Activated naive CD8-positive, alpha-beta T cell treated with anti-CD3 and anti-CD28 coated beads, Interleukin-2, amount 50 U/mL, for 16 hours (primary cell): ENCODE results near the gene SLC9A7.
"Not testable (repeated sequence)": the region's sequence is repeated elsewhere in the genome, so short reads cannot be mapped to it uniquely, and the experiment has no call there.

Experiments
- DNase-seq: peaks from one replicate; pipeline ENCODE4 v3.0.0-alpha.2; 2020; ENCODE audit warnings: low read depth, low spot score

SLC9A7 gene

DNA sequence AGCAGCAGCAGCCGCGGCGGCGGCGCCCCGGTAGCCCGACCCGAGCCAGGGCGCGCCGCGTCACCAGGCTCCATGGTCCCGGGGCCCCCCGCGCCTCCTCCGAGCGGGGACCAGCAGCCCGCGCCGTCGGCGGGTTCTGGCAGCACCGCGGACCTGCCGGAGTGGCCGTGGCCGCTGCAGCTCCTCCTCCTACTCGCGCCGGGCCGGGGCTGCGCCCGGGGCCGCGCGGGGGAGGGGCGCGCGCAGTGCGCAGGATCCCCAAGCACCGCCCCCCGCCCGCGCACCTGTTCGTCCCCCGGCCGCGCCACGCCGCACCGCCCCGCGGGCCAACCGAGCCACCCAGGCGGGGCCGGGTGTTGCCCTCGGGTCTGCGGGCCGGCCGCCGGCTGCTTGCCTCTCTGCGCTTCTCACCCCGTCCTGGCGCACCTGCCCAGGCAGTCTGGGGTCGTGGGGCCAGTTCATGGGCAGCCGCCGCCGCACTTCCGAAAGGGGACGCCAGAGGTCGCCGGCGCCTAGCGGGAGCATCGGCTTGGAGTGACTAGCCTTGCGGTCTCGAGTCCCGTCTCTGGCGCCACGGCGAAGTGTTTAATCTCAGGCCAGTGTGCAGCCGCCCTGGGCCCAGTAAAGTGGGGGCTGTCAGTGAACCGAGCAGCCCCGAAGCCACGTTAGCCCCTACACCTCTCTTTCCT is at the start of gene SLC9A7:
Gene SLC9A7, minus strand, starts transcription at position 163 of the 689 bp plus-strand sequence. Its CDS starts 89 bp downstream, at position 74.
- peak; percentile 52 for DNase-seq

DNA sequence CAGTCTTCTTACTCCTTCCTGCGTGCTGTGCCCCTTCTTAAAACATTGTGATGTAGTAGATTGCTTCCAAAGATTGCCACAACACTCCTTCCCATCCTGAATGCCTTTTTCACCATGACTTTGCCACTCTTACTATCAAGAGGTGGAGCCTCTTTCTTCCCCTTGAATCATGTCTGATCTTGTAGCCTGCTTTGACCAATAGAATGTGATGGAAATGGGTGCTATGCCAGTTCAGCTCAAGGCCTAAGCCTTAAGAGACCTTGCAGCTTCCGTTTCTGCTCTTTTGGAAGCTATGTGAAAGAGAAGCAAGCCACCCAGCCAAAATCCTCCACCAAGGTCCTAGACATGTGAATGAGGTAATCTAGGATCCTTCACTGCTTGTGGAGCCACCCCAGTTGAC is 46.4 kb upstream of the SLC9A7 start:
- DNase-seq: no peak

DNA sequence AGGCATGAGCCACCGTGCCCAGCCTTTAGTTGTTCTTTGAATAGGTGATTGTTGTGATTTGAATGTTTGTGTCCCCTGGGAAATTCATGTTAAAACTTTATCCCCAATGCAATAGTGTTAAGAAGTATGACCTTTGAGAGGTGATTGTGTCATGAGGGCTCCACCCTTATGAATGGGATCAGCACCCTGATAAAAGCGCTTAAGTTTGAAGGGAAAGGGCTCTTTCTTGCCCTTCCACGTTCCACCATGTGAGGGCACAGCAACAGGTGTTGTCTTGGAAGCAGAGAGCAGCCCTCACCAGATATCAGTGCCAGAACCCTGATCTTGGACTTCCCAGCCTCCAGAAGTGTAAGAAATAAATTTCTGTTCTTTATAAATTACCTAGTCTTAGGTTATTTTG is 44.2 kb upstream of the SLC9A7 start:
- no peak for DNase-seq

DNA sequence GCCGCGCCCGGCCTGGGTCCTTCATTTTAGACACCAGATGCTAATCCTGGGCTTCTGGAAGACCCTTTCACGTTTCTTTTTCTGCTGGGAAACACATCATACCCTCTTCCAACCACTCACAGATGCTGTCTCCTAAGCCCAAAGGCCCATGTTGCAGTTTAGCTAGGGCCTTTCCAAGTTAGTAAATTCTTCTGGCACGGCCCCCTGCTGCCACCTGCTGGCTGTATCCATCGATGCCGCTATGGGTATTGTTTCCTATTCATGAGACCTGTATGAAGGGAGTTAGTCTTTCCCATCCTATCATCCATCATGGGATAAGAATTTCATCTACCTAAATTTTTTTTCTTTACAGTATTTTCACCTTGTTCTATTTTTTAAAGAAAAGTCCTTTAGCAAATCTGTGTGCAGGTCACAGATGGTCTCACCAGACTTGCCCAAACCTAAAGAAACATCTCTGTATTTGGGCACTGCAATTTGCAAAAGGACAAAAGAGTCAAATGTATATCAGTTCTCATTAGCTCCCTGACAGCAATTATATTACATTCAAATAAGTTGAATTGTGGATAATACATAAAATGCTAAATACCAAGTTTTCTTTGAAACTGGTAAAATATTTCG is 37.8 kb upstream of the SLC9A7 start:
- DNase-seq: peak; percentile 47

DNA sequence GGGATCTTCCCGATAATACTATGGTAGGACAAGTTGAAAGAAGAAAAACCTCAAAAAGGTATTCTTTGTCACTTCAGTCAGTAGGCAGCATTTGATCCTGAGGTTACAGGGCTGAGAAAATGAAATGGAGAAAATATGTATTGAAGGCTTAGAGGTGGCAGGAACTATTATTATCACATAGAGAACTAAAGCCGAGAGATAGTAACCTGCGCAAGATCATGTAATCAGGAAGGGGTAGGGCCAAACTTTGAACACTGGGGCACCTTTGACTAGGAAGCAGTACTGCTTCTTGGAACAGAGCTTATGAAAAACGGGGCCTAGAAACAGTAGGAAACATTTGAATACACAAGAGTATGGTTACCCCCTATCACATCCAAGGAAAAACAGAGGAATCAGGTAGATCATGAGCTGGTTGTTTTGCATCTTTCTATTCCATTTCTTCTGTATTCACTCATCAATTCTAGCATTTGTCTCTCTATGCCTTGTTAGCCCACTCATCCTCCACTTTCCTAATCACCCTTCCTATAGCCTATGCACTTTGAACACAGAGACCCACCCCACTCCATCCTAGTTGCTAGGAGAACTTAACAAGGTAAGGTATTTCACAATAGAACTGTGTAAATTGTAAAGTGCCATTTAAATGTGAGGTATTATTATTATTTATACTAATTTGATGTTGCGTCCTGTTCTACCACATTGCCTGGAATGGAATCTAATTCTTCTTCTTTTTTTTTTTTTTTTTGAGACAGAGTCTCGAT is 34.6 kb upstream of the SLC9A7 start:
- DNase-seq: no peak

DNA sequence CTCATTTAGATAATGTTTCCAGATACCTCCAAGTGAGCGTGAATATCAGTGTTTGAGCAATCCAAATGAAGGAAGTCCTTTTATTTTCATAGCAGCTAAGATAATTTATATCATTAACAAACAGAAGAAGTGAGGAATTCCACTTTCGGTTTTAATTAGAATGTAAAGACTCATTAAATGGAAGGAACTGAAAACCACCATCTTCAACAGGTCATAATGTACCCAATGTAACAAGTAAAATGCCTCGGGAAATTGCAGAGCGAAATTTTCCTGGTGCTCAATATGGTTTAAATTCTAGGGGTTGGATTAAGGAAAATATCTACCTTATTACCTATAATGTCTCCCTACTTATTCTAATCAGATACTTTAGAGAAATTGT is 33.9 kb upstream of the SLC9A7 start:
- DNase-seq: no peak

DNA sequence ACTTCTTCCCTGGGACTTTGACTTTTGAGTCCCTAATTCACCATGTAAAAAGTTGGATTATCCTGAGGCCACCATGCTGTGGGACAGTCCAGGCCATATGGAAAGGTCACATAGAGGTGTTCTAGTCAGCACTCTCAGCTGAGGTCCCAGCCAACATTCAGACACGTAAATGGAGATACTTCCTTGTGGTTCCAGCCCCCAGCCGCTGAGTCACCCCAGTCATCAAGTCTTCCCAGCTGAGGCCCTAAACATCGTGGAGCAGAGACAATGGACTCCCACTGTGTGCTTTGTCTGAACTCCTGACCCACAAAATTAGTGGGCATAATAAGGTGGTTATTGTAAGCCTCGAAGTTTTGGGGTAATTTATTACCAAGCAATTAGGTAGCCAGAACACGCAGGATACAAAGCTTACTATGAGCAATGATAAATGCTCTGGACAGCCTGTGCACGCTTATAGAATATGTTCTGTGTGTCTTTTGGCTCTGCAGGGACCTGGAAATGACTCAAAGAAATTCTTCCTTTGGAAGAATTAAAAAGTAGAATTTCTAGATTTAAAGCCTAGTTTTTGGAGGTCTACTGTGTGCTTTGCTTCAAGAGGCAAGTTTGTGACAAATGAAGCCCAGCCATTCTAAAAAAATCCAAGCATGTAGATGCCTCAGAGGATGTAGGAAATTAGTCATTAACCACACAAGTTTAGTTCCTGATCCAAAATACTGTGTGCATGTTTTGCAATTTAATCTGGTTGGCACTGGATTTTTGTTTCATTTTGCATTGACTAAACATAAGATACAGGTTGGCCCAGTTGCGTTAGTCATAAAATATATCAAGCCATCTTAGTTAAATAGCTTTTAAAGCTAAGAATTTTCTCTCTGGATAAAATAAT is 33.2 kb upstream of the SLC9A7 start:
- DNase-seq: no peak

DNA sequence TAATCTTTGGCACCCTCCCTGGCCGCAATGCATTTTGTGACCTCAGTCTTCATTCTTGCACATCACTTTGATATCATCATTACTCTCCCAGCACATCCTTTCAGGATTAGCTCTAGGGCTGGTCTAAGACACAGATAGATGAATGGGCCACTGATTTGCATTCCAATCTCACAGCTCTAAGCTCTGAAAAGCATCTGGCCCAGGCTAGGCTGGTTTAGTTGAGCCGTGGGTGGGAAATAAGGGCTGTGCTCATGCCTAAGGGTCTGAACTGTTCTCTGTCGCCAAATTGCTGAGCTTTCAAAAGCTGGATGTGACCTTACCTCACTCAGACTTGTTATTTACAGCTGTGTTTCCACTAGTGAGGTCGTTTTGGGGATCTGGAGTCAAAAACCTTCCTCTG is 30.0 kb upstream of the SLC9A7 start:
- no peak for DNase-seq

DNA sequence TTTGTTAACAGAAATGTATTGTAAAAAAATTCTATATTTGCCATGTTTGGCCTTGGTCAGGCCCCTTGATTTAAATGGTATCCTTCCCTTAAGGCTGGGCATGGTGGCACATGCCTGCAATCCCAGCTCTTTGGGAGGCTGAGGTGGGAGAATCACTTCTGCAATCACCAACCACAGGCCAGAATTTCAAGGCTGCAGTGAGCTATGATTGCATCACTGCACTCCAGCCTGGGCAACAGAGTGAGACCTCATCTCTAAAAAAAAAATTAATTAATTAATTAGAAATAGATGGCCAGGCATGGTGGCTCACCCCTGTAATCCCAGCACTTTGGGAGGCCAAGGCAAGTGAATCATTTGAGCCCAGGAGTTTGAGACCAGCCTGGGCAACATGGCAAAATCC is 25.5 kb upstream of the SLC9A7 start:
- not testable (repeated sequence) for DNase-seq

DNA sequence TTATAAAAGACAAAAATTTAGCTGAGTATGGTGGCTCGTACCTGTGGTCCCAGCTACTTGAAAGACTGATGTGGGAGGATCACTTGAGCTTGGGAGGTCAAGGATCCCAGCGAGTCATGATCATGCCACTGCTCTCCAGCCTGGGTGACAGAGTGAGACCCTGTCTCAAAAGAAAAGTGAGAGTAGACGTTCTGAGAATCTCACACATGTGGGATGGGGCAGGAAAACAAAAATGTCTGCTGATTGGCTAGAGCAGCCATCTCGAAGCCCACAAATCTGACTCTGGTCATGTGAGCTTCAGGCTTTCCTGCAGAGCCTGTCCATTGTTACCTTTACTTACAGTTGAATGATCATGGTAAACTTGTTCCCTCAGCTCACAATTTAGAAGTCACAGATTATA is 23.1 kb upstream of the SLC9A7 start:
- DNase-seq: no peak

DNA sequence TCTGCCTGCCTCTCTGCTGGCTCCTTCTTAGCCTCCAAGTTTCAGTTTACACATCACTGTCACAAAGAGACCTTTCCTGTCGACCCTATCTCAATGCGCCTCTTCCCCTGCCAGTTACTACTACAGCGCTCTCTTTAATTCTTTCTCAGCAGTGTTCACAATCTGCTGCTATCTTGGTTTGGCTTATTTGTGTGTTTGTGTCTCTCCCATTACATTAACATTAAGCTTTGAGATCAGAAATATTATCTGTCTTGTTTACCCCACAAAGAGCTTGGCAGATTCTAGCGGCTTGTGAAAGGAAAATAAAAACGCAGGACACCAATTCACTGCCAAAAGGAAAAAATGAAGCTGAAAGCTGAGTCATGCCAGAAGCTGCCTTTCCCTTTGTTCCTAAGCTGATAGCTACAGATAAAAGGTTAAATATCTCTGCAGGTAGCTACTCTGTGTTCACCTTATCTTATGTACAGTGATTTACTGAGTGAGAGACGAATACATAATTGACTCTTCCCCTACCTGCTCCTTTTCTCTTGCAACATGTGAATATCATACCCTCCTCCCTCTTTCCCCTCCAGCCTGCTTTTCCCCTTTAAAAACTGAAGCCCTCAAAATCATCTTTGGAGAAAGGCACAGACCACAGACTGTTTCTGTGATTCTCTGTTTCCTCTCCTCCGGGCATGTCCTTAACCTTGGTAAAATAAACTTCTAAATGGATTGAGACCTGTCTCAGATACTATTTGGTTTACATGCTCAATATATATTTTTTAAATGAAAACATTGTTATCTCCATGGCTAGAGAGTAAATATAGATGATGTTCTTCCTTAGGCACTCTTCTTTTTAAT is 19.3 kb upstream of the SLC9A7 start:
- no peak for DNase-seq

DNA sequence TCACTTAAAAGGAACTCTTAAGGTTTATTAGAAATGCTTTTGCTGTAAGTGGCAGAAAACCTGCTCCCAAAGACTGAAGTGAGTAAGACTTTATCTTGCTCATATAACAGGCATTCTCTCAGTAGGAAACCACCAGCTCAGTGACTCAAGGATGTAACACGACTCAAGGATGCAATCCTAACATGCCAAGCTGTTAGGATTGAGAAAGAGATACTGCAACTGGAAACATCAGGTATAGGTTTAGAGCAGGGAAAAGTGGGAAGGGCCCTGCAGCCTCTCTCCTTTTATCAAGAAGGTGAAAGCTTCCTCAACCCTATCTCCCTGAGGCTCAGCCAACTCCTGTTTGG is 11.9 kb upstream of the SLC9A7 start:
- DNase-seq: no peak

DNA sequence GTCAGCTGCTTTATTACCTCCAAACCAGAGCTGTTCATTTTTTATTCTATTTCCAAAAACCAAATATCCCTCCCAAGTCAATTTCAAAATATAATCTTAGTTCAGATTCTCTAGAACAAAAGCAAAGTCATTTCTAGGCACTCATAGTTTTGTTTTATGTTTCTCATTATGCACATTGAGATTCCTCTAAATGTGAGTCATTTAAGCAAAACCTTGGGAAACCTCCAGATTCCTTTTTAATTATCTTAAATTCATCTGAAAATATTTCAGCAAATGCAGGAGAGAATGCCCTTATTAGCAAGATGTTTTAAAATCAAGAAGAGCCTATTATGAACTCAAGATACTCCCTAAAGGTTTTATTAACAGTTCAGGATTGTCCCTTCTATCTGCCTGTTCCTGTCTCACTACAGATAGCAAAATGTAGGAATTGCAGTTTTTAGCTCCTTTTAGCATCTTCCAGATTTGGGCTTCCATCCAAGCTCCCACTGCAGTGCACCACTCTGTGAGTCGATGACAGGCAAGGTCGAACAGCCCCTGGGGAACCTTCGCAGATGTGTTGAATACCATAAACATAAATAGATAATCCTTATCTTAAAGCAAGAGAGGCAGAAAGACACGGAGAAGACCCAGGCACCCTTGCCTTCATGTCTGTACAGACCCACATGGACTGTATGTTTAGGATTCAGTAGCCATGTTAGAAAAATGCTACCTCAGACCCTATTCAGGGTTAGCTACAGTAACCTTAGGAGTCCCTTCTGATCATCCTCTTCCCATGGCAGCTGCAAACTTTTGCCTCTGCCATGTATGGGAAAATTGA is 11.3 kb upstream of the SLC9A7 start:
- DNase-seq: no peak

DNA sequence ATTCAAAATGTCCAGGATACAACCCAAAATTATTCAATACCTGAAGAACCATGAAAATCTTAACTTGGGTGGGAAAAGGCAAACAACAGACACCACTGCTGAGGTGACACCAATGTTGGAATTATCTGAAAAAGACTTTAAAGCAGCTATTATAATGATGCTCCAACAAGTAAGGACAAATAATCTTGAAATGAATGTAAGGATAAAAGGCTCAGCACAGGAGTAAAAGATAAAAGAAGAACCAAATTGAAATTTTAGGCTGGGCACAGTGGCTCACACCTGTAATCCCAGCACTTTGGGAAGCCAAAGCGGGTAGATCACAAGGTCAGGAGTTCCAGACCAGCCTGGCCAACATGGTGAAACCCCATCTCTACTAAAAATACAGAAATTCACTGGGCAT is 4.0 kb upstream of the SLC9A7 start:
- no peak for DNase-seq

DNA sequence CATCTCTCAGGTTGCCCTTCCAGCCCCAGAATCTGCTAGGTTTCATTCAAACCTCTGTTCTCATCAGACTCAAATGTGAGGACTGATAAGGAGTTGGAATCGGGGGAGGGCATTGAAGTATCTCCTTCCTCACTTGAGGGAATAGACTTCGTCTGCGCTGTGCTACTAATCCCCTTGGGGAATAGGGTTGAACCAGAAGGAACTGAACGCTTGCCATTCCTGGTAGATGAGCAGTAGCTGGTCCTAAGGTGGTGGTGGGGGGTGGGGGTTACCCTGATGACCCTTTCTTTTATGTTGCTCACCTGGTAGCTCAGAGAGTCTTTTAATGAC is 692 bp upstream of the SLC9A7 start:
- no peak for DNase-seq

DNA sequence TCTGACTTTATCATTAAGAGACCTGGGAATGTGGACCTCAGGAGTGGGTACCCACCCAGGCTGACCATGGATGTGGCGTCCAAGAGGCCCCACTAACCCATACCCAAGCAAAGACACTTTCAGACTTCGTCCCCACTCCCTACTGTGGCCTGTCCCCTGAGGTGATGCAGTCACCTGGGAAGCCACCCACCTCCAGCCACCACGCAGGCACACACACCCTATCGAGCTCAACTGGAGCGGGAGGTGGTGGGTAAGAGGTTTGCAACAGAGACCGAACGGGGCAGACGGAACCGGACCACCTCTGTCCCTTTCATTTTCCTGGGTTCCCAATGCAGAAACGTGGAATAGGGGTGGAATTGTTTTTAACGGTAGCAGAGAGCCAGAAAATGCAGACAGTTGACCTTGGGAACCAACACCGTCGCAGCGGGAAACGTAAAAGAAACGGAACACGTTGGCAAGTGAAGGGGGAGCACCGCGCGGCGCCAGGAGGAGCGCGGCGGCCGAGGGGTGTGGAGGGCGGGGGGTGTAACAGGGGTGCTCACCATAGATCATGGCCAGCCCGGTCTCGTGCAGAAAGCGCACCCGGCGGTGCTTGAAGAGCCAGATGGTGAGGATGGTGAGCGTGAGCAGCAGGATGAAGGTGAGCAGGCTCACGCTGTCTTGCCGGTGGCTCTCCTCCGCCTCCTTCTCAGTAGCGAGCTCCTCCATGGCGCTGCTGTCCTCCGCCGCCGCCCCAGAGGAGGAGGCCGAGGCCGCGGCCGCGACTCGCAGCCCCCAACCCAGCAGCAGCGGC is 559 bp downstream of the SLC9A7 start:
- DNase-seq: no peak

DNA sequence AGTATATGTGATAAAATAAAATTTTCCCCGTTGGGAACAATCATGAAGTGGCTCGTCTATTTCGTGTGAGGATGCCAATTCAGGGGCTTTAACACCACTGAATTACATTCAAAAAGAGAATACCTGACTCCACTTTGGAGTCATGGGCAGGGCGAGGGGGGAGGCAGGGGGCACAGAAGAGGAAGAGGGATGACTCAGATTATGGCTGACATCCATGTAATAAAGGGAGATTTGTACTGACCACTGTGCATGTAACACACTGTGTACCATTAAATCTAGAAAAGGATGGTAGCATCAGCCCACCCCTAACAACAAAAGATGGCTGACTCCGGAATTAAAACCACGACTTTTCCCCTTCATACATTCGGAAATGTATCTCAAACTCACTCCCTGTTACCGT is 1.3 kb downstream of the SLC9A7 start:
- DNase-seq: no peak

DNA sequence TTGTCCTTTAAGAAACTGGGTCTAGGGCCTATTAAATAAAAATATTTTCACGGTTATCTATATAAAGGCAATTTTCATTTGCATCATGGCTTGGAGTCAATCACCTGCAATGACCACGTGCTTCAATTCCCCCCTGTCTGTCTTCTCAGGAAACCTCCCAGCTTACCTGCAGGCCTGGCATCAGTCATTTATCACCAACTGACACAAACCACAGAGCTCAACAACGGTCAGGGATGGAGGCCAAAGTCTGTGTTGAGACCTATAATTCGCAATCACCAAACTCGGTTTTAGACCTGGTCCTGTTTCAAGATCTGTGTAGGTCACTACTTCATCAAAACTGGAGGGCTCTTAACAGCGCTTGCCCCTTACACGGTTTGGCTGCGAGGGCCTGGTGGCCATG is 1.9 kb downstream of the SLC9A7 start:
- no peak for DNase-seq

DNA sequence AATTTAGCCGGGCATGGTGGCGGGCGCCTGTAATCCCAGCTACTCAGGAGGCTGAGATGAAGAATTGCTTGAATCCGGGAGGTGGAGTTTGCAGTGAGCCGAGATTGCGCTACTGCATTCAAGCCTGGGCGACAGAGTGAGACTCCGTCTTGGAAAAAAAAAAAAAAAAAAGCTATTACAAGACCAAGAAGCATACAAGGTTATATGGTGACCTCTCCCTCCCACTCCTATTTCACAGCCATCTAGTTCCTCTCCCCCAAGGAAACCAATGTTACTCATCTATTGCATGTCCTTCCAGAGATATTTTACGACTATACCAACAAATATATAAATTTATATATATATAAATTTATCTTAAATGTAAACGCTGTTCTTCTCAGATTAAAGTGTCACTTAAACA is 3.2 kb downstream of the SLC9A7 start:
- DNase-seq: no peak
